SK-N-SH treated with all-trans-retinoic acid at 6 μM for 48 hours (cell line): ENCODE results near the gene RHCE.
A peak's percentile ranks its signal among the peaks of the same experiment; 100 is the strongest.

ENCODE experiments used
- ATAC-seq: fragments of 200-7000 bp; cut with Tn5 transposase; 3 replicates; pipeline ENCODE4 v1.9.1; 2020; ENCODE audit warnings: mild to moderate bottlenecking, moderate library complexity
- ARNTL ChIP-seq: fragments of 450-650 bp; formaldehyde crosslinking; IDR thresholded peaks from 2 replicates; pipeline ENCODE4 v1.5.0; 2020; ENCODE audit warnings: low read depth, mild to moderate bottlenecking, moderate library complexity, borderline replicate concordance
- BACH2 ChIP-seq: fragments of 250-450 bp; sonication (Bioruptor Pico); IDR thresholded peaks from 2 replicates; pipeline ENCODE4 v1.9.0; 2021; ENCODE audit warnings: mild to moderate bottlenecking, borderline replicate concordance
- CSDC2 ChIP-seq: fragments of 250-450 bp; sonication (Bioruptor Pico); IDR thresholded peaks from 2 replicates; pipeline ENCODE4 v1.5.0; 2020; ENCODE audit warnings: mild to moderate bottlenecking, moderate library complexity
- ESRRG ChIP-seq: fragments of 250-450 bp; sonication (Bioruptor Pico); IDR thresholded peaks from 2 replicates; pipeline ENCODE4 v1.6.1; 2021; ENCODE audit warnings: mild to moderate bottlenecking
- GLIS3 ChIP-seq: fragments of 250-450 bp; sonication (Bioruptor Pico); IDR thresholded peaks from 2 replicates; pipeline ENCODE4 v1.5.0; 2020; ENCODE audit warnings: mild to moderate bottlenecking, moderate library complexity
- ISL1 ChIP-seq: fragments of 250-450 bp; sonication (Bioruptor Pico); IDR thresholded peaks from 2 replicates; pipeline ENCODE4 v2.1.2; 2022; ENCODE audit warnings: mild to moderate bottlenecking, moderate library complexity
- OSR1 ChIP-seq: fragments of 250-450 bp; sonication (Bioruptor Pico); IDR thresholded peaks from 2 replicates; pipeline ENCODE4 v1.8.0; 2022; ENCODE audit warnings: moderate library complexity, mild to moderate bottlenecking, inconsistent platforms
- PPARA ChIP-seq: fragments of 250-450 bp; sonication (Bioruptor Pico); IDR thresholded peaks from 2 replicates; pipeline ENCODE4 v1.5.0; 2020; ENCODE audit warnings: mild to moderate bottlenecking, borderline replicate concordance
- RARB ChIP-seq: fragments of 250-450 bp; sonication (Bioruptor Pico); IDR thresholded peaks from 2 replicates; pipeline ENCODE4 v1.8.0; 2021; ENCODE audit warnings: mild to moderate bottlenecking, moderate library complexity
- SNAI2 ChIP-seq: fragments of 250-450 bp; sonication (Bioruptor Pico); IDR thresholded peaks from 2 replicates; pipeline ENCODE4 v1.5.0; 2020; ENCODE audit warnings: mild to moderate bottlenecking, moderate library complexity
- TCF4 ChIP-seq: fragments of 250-450 bp; sonication (Bioruptor Pico); IDR thresholded peaks from 2 replicates; pipeline ENCODE4 v1.8.0; 2021; ENCODE audit warnings: mild to moderate bottlenecking, moderate library complexity, borderline replicate concordance
- TOX ChIP-seq: fragments of 250-450 bp; sonication (Bioruptor Pico); IDR thresholded peaks from 2 replicates; pipeline ENCODE4 v1.8.0; 2021; ENCODE audit warnings: mild to moderate bottlenecking, moderate library complexity, borderline replicate concordance
- ZC3H10 ChIP-seq: fragments of 250-450 bp; sonication (Bioruptor Pico); IDR thresholded peaks from 2 replicates; pipeline ENCODE4 v1.5.1; 2021; ENCODE audit warnings: mild to moderate bottlenecking, moderate library complexity
- ZFP3 ChIP-seq: fragments of 250-450 bp; sonication (Bioruptor Pico); IDR thresholded peaks from 2 replicates; pipeline ENCODE4 v1.5.0; 2020; ENCODE audit warnings: mild to moderate bottlenecking, moderate library complexity
- ZFP30 ChIP-seq: fragments of 450-650 bp; formaldehyde crosslinking; IDR thresholded peaks from 2 replicates; pipeline ENCODE4 v1.5.0; 2022; ENCODE audit warnings: mild to moderate bottlenecking, moderate library complexity
- ZNF565 ChIP-seq: fragments of 450-650 bp; formaldehyde crosslinking; conservative IDR thresholded peaks from 2 replicates; pipeline ENCODE4 v1.5.0; 2020; ENCODE audit warnings: low read depth, mild to moderate bottlenecking, moderate library complexity
- ZNF70 ChIP-seq: fragments of 450-650 bp; formaldehyde crosslinking; IDR thresholded peaks from 2 replicates; pipeline ENCODE4 v1.5.0; 2020; ENCODE audit warnings: mild to moderate bottlenecking, moderate library complexity
- ZNF8 ChIP-seq: fragments of 450-650 bp; formaldehyde crosslinking; IDR thresholded peaks from 2 replicates; pipeline ENCODE4 v1.5.0; 2020; ENCODE audit warnings: mild to moderate bottlenecking, moderate library complexity
- TF ChIP-seq, protein P1 (sequence below): fragments of 250-450 bp; sonication (Bioruptor Pico); IDR thresholded peaks from 2 replicates; pipeline ENCODE4 v1.5.1; 2020; ENCODE audit warnings: low read depth, mild to moderate bottlenecking, moderate library complexity
- TF ChIP-seq, protein P2 (sequence below): fragments of 250-450 bp; sonication (Bioruptor Pico); IDR thresholded peaks from 2 replicates; pipeline ENCODE4 v1.8.0; 2020; ENCODE audit warnings: mild to moderate bottlenecking, moderate library complexity, borderline replicate concordance
- TF ChIP-seq, protein P3 (sequence below): fragments of 250-450 bp; sonication (Bioruptor Pico); IDR thresholded peaks from 2 replicates; pipeline ENCODE4 v1.5.0; 2020; ENCODE audit warnings: mild to moderate bottlenecking, moderate library complexity
- TF ChIP-seq, protein P4 (sequence below): fragments of 250-450 bp; sonication (Bioruptor Pico); IDR thresholded peaks from 2 replicates; pipeline ENCODE4 v1.8.0; 2021; ENCODE audit warnings: low read depth, mild to moderate bottlenecking, moderate library complexity, borderline replicate concordance

RHCE gene

DNA sequence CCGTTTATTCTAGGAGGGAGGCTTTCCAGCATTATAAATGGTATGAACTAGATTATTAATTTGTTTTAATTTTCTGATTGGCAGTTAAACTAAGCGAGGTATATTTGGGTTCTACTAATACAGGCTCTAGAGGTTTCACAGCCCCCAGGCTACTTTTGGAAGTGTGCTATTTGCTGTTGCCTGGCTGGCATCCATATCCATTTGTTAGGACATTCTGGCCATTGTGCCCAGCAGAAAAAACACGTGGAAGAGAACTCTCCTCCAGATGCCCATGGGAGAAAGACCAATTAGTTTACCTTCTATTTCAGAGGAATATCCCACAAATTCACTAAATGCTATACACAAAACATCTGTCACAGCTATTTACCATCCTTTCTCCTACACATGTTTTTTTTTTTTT, 39.4 kb upstream of the RHCE start (continued):
- no peak for TF ChIP-seq ZFP30 (CRISPR knock-in tag)
- no peak for TF ChIP-seq TOX (CRISPR knock-in tag)
- no peak for TF ChIP-seq PPARA (CRISPR knock-in tag)

DNA sequence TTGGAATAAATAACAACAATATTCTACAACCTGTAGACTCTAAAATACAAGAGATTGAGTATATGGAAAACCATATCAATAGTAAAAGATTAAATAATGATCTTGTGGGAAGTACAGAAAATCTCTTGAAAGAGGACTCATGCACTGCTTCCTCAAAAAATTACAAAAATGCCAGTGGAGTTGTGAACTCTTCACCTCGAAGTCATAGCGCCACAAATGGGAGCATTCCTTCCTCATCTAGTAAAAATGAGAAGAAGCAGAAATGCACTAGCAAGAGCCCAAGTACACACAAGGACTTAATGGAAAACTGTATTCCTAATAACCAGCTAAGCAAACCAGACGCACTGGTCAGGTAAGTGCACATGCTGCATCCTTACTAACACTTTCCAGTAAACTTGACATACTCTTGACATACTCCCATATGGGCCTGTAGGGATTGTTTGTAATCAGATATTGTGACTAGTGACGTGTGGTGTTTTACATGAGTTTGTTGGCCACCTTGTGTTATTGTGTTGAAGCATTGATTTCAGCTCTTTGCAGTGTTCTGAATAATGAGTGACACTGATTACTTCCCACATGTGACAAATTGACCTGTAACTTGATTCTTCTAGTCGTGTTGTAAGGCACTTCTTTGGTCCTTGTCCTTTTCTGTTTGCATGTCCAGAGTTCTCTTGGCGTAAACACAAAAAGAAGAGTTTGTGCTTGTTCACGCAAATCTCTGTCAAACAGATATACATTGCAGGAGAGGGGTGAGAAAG, 38.1 kb upstream of the RHCE start:
- peak; percentile 51 for ATAC-seq

DNA sequence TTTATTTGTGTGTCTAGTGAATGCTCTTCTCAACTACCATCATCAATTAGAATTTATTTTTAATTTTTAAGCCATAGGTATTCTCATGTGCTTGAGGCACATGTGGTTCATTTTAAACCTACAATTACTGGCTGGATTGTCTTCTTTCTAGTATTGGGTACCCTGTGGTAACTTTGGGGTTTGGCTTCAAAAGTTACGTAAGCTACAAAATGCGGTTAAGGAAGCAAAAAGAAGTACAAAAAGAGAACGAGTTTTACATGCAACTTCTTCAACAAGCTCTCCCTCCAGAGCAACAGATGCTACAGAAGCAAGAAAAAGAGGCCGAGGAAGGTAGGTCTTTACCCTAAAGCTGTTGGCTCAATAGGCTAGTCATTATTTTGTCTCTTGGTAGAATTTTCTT, 35.9 kb upstream of the RHCE start:
- ATAC-seq, result no peak
- no peak for TF ChIP-seq PPARA (CRISPR knock-in tag)
- TF ChIP-seq SNAI2 (CRISPR knock-in tag), result no peak
- TF ChIP-seq ZNF565 (CRISPR knock-in tag), result no peak
- TF ChIP-seq ZNF8 (CRISPR knock-in tag), result no peak
- TF ChIP-seq, protein P1, sequence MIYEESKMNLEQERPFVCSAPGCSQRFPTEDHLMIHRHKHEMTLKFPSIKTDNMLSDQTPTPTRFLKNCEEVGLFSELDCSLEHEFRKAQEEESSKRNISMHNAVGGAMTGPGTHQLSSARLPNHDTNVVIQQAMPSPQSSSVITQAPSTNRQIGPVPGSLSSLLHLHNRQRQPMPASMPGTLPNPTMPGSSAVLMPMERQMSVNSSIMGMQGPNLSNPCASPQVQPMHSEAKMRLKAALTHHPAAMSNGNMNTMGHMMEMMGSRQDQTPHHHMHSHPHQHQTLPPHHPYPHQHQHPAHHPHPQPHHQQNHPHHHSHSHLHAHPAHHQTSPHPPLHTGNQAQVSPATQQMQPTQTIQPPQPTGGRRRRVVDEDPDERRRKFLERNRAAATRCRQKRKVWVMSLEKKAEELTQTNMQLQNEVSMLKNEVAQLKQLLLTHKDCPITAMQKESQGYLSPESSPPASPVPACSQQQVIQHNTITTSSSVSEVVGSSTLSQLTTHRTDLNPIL (CRISPR knock-in tag), result no peak
- no peak for TF ChIP-seq ZC3H10 (CRISPR knock-in tag)
- TF ChIP-seq ARNTL (CRISPR knock-in tag), result no peak
- TF ChIP-seq CSDC2, result no peak

More for the DNA sequence above, 38.1 kb upstream of the RHCE start:
- TF ChIP-seq CSDC2 (no peak), ZNF8 (CRISPR knock-in tag) (no peak), ZFP3 (CRISPR knock-in tag) (no peak), TCF4 (no peak), ESRRG (CRISPR knock-in tag) (no peak), TOX (CRISPR knock-in tag) (no peak), ZNF565 (CRISPR knock-in tag) (no peak), RARB (CRISPR knock-in tag) (no peak), ZFP30 (CRISPR knock-in tag) (no peak), OSR1 (no peak), BACH2 (no peak), ISL1 (CRISPR knock-in tag) (no peak), ZNF70 (CRISPR knock-in tag) (no peak), ARNTL (CRISPR knock-in tag) (no peak), ZC3H10 (CRISPR knock-in tag) (no peak)
- TF ChIP-seq, protein P2, sequence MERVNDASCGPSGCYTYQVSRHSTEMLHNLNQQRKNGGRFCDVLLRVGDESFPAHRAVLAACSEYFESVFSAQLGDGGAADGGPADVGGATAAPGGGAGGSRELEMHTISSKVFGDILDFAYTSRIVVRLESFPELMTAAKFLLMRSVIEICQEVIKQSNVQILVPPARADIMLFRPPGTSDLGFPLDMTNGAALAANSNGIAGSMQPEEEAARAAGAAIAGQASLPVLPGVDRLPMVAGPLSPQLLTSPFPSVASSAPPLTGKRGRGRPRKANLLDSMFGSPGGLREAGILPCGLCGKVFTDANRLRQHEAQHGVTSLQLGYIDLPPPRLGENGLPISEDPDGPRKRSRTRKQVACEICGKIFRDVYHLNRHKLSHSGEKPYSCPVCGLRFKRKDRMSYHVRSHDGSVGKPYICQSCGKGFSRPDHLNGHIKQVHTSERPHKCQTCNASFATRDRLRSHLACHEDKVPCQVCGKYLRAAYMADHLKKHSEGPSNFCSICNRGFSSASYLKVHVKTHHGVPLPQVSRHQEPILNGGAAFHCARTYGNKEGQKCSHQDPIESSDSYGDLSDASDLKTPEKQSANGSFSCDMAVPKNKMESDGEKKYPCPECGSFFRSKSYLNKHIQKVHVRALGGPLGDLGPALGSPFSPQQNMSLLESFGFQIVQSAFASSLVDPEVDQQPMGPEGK (CRISPR knock-in tag), result no peak
- TF ChIP-seq, protein P3, sequence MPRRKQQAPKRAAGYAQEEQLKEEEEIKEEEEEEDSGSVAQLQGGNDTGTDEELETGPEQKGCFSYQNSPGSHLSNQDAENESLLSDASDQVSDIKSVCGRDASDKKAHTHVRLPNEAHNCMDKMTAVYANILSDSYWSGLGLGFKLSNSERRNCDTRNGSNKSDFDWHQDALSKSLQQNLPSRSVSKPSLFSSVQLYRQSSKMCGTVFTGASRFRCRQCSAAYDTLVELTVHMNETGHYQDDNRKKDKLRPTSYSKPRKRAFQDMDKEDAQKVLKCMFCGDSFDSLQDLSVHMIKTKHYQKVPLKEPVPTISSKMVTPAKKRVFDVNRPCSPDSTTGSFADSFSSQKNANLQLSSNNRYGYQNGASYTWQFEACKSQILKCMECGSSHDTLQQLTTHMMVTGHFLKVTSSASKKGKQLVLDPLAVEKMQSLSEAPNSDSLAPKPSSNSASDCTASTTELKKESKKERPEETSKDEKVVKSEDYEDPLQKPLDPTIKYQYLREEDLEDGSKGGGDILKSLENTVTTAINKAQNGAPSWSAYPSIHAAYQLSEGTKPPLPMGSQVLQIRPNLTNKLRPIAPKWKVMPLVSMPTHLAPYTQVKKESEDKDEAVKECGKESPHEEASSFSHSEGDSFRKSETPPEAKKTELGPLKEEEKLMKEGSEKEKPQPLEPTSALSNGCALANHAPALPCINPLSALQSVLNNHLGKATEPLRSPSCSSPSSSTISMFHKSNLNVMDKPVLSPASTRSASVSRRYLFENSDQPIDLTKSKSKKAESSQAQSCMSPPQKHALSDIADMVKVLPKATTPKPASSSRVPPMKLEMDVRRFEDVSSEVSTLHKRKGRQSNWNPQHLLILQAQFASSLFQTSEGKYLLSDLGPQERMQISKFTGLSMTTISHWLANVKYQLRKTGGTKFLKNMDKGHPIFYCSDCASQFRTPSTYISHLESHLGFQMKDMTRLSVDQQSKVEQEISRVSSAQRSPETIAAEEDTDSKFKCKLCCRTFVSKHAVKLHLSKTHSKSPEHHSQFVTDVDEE (CRISPR knock-in tag), result no peak
- TF ChIP-seq, protein P4, sequence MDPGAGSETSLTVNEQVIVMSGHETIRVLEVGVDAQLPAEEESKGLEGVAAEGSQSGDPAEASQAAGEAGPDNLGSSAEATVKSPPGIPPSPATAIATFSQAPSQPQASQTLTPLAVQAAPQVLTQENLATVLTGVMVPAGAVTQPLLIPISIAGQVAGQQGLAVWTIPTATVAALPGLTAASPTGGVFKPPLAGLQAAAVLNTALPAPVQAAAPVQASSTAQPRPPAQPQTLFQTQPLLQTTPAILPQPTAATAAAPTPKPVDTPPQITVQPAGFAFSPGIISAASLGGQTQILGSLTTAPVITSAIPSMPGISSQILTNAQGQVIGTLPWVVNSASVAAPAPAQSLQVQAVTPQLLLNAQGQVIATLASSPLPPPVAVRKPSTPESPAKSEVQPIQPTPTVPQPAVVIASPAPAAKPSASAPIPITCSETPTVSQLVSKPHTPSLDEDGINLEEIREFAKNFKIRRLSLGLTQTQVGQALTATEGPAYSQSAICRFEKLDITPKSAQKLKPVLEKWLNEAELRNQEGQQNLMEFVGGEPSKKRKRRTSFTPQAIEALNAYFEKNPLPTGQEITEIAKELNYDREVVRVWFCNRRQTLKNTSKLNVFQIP (CRISPR knock-in tag), result no peak

DNA sequence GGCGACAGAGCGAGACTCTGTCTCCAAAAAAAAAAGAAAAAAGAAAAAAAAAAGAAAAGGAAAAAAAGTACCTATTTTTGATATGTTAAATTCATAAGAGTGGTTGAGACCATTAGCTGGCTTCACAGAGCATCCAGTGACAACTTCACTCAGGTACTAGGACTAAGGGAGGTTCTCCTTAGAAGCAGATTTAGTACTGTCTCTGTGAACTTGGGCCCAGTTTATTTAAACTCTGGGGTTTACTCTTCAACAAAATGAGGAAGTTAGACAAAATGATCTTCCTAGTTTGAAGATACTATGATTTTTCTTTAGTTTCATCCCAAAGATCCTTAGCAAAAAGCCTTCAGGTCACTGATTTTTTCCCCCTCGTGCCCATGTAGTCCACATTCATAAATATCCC, 31.3 kb upstream of the RHCE start:
- ATAC-seq, result no peak
- TF ChIP-seq ZFP30 (CRISPR knock-in tag) (no peak), GLIS3 (CRISPR knock-in tag) (no peak), OSR1 (no peak), ESRRG (CRISPR knock-in tag) (no peak), BACH2 (no peak), PPARA (CRISPR knock-in tag) (no peak), TOX (CRISPR knock-in tag) (no peak), RARB (CRISPR knock-in tag) (no peak)
- TF ChIP-seq, protein P2 (CRISPR knock-in tag), result no peak
- TF ChIP-seq, protein P1 (CRISPR knock-in tag), result no peak
